Activated CD8-positive, alpha-beta T cell treated with anti-CD3 and anti-CD28 coated beads for 36 hours (primary cell): ENCODE measurements around the gene AATK. TPM values are rescaled to one million over a fixed set of nuclear protein-coding genes. Genes with fewer than 3 reads are reported as not detected.
A peak's percentile ranks its signal among the peaks of the same experiment; 100 is the strongest.

Source experiments
- ATAC-seq: fragments of 200-7000 bp; cut with Tn5 transposase; one replicate; pipeline ENCODE4 v1.10.0; 2021; ENCODE audit warnings: mild to moderate bottlenecking, moderate library complexity
- CTCF ChIA-PET: fragments of 350-600 bp; sonication (Branson Sonifier 250); formaldehyde crosslinking; loops from one replicate; lab custom pipeline; 2021; ENCODE audit warnings: antibody characterized with exemption; lab: Charles Lee
- POLR2A ChIA-PET: fragments of 350-600 bp; sonication (Branson Sonifier 250); formaldehyde crosslinking; loops from one replicate; lab custom pipeline; 2021; ENCODE audit warnings: antibody characterized with exemption; lab: Charles Lee
- DNase-seq: peaks from one replicate; pipeline ENCODE4 v3.0.0-alpha.2; 2020
- H3K27ac Mint-ChIP-seq: one replicate; pipeline ENCODE4 v1.8.0; 2021; ENCODE audit warnings: mild to moderate bottlenecking, mixed read lengths
- H3K27me3 Mint-ChIP-seq: one replicate; pipeline ENCODE4 v1.8.0; 2021; ENCODE audit warnings: mixed read lengths
- H3K36me3 Mint-ChIP-seq: one replicate; pipeline ENCODE4 v1.8.0; 2021; ENCODE audit warnings: low read depth, mixed read lengths
- H3K4me1 Mint-ChIP-seq: one replicate; pipeline ENCODE4 v1.8.0; 2021; ENCODE audit warnings: low read depth, mixed read lengths
- H3K4me3 Mint-ChIP-seq: one replicate; pipeline ENCODE4 v1.8.0; 2021; ENCODE audit warnings: mild to moderate bottlenecking, moderate library complexity, mixed read lengths
- H3K9me3 Mint-ChIP-seq: one replicate; pipeline ENCODE4 v1.8.0; 2021; ENCODE audit warnings: mixed read lengths
- CTCF ChIP-seq: fragments of 200-600 bp; IDR thresholded peaks from one replicate; pipeline ENCODE4 v1.8.0; 2022; ENCODE audit warnings: antibody characterized with exemption, mild to moderate bottlenecking
- intact Hi-C: fragments of 100-400 bp; cut with micrococcal nuclease; formaldehyde crosslinking; loops from one replicate; pipeline ENCODE4 v1.10.0; 2022
- total RNA-seq, 2 experiments: library from RNA; stranded (reverse); gene quantifications; one replicate each; pipeline ENCODE4 v1.2.3, GENCODE V29; 2021

The AATK gene
- total RNA-seq, 2 experiments from 2014 or later = 0.63 to 0.98 TPM

GRCh38 chr17:81144423-81144781 is 21.6 kb downstream of the AATK start:
- TF ChIP-seq CTCF = no peak
- DNase-seq (no peak), ATAC-seq (no peak)
- intact Hi-C loops = loop anchor here (5.0 kb wide), 1 partner anchor 98 kb away; no protein-coding TSS in a partner anchor
- Mint-ChIP-seq H3K4me3 (no peak overlapping the region), H3K27me3 (peaks cover 2% of the 10 kb centered on the region), H3K9me3 (no peaks in the 10 kb centered on the region), H3K36me3 (no peaks in the 10 kb centered on the region), H3K4me1 (no peaks in the 10 kb centered on the region), H3K27ac (no peak overlapping the region)
- ChIA-PET CTCF (interaction anchor here (0.7 to 5.0 kb wide), 7 partner anchors 11 to 340 kb away, joined by 3 to 30 read pairs (median 3); partner anchors contain the start of genes NDUFAF8 and TEPSIN), POLR2A (no interaction called here)

GRCh38 chr17:81143717-81144422 is 22.2 kb downstream of the AATK start:
- ATAC-seq (no peak), DNase-seq (no peak)
- Mint-ChIP-seq H3K4me3 (no peak overlapping the region), H3K36me3 (no peaks in the 10 kb centered on the region), H3K9me3 (peaks cover 3% of the 10 kb centered on the region), H3K27ac (no peak overlapping the region), H3K4me1 (no peaks in the 10 kb centered on the region), H3K27me3 (peaks cover 2% of the 10 kb centered on the region)
- no peak for TF ChIP-seq CTCF
- CTCF ChIA-PET = interaction anchor here (1.0 to 5.0 kb wide), 7 partner anchors 12 to 341 kb away, joined by 3 to 30 read pairs (median 3); partner anchors contain the start of genes NDUFAF8 and TEPSIN
- intact Hi-C loops = loop anchor here (5.0 kb wide), 1 partner anchor 98 kb away; no protein-coding TSS in a partner anchor
- POLR2A ChIA-PET = no interaction called here

- ATAC-seq (no peak), DNase-seq (no peak)
- POLR2A ChIA-PET = no interaction called here
- intact Hi-C loops = loop anchor here (5.0 kb wide), 1 partner anchor 99 kb away; no protein-coding TSS in a partner anchor
- Mint-ChIP-seq H3K4me1 (no peaks in the 10 kb centered on the region), H3K9me3 (peaks cover 9% of the 10 kb centered on the region), H3K27me3 (peaks cover 2% of the 10 kb centered on the region), H3K27ac (no peak overlapping the region), H3K4me3 (no peak overlapping the region), H3K36me3 (no peaks in the 10 kb centered on the region)
- no peak for TF ChIP-seq CTCF
- CTCF ChIA-PET = interaction anchor here (0.9 to 5.0 kb wide), 5 partner anchors 55 to 341 kb away, joined by 3 to 30 read pairs (median 3); partner anchors contain the start of genes NDUFAF8 and TEPSIN
Measured at GRCh38 chr17:81143200-81143527, 22.9 kb downstream of the AATK start.

- Mint-ChIP-seq H3K27me3 (peaks cover 2% of the 10 kb centered on the region), H3K36me3 (no peaks in the 10 kb centered on the region), H3K4me1 (no peaks in the 10 kb centered on the region), H3K27ac (no peak overlapping the region), H3K9me3 (peaks cover 15% of the 10 kb centered on the region), H3K4me3 (no peak overlapping the region)
- ATAC-seq (peak; percentile 91), DNase-seq (peak; percentile 82)
- peak; percentile 44 for TF ChIP-seq CTCF
- POLR2A ChIA-PET = no interaction called here
- CTCF ChIA-PET = interaction anchor here (0.9 to 5.0 kb wide), 7 partner anchors 56 to 342 kb away, joined by 3 to 30 read pairs (median 4); partner anchors contain the start of genes NDUFAF8 and TEPSIN
- intact Hi-C loops = loop anchor here (5.0 kb wide), 1 partner anchor 100 kb away; no protein-coding TSS in a partner anchor
Measured at GRCh38 chr17:81142301-81143199, 23.5 kb downstream of the AATK start.
